ENCODE data around the gene NKTR.

NKTR gene

GRCh38 chr3:42696356-42697288 lies 96.1 kb downstream of the NKTR start:
- no peak for DNase-seq (ENCODE audit: low spot score)

DNA sequence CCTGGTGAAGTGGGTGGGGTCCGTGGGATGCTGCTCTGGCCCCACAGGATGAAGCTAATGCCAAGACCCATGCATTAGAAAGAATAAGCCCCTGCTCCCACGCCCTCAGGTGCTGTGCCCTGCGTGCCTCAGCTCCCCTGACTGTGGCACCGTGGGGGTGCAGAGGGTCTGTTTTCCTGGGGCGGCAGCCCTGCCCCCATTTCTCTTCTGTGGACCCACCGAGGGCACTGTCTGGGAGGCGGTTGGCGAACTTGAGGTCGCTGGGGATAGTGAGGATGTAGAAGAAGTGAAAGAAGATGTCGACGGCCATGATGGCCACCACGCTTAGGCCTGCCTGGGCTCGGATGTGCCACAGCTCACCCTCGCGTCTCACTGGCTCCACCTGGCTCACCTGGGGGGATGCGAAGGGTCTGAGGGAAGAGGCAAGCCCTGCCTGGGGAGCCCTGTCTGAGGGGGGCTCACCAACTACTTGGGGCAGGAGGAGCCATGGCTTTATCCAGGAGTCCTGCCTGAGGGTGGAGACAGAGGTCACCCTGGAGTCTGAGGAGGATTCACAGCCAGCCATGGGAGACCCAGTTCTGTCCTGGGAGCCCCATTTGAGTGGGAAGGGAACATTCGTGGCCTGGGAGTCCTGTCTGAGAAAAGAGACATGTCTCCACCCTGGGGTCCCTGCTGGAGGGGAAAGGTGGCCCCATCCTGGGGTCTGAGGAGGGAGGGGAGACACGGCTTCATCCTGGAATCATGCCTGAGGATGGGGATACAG lies 97.0 kb downstream of the NKTR start:
- DNase-seq (ENCODE audit: low spot score): no peak
